ENCODE measurements around the gene MAGI3.

The MAGI3 gene

GRCh38 chr1:113389953-113390834 lies at the start of gene MAGI3:
TSS of gene MAGI3 (plus strand) at chr1:113390515. CDS start at chr1:113391034, 519 bp downstream.
- DNase-seq (ENCODE audit: low read depth in 2 of 2) = peak; percentile 80 to 81

- DNase-seq (ENCODE audit: low read depth in 2 of 2) = no peak
Observed at GRCh38 chr1:113353580-113353979, 36.7 kb upstream of the MAGI3 start.

- no peak for DNase-seq (ENCODE audit: low read depth in 2 of 2)
Observed at GRCh38 chr1:113363935-113364334, 26.4 kb upstream of the MAGI3 start.

- DNase-seq (ENCODE audit: low read depth in 2 of 2) = no peak
Observed at GRCh38 chr1:113369040-113369439, 21.3 kb upstream of the MAGI3 start.

- no peak for DNase-seq (ENCODE audit: low read depth in 2 of 2)
Observed at GRCh38 chr1:113369699-113370098, 20.6 kb upstream of the MAGI3 start.

GRCh38 chr1:113370868-113371267 lies 19.4 kb upstream of the MAGI3 start:
- no peak for DNase-seq (ENCODE audit: low read depth in 2 of 2)

GRCh38 chr1:113372546-113372945 lies 17.8 kb upstream of the MAGI3 start:
- DNase-seq (ENCODE audit: low read depth in 2 of 2) = no peak

GRCh38 chr1:113373644-113374043 lies 16.7 kb upstream of the MAGI3 start:
- no peak for DNase-seq (ENCODE audit: low read depth in 2 of 2)

- no peak for DNase-seq (ENCODE audit: low read depth in 2 of 2)
Observed at GRCh38 chr1:113375878-113376277, 14.4 kb upstream of the MAGI3 start.

GRCh38 chr1:113380075-113380474 lies 10.2 kb upstream of the MAGI3 start:
- DNase-seq (ENCODE audit: low read depth in 2 of 2) = no peak

- DNase-seq (ENCODE audit: low read depth in 2 of 2) = no peak
Observed at GRCh38 chr1:113388017-113388620, 2.2 kb upstream of the MAGI3 start.

- DNase-seq (ENCODE audit: low read depth in 2 of 2) = no peak
Observed at GRCh38 chr1:113388621-113389358, 1.5 kb upstream of the MAGI3 start.

- DNase-seq (ENCODE audit: low read depth in 2 of 2) = no peak
Observed at GRCh38 chr1:113389359-113389952, 859 bp upstream of the MAGI3 start.

GRCh38 chr1:113390871-113391648 lies 745 bp downstream of the MAGI3 start:
- DNase-seq (ENCODE audit: low read depth in 2 of 2) = peak in 1 of 2 donors; percentile 7

- DNase-seq (ENCODE audit: low read depth in 2 of 2) = no peak
Observed at GRCh38 chr1:113391649-113392271, 1.4 kb downstream of the MAGI3 start.

GRCh38 chr1:113392541-113393128 lies 2.3 kb downstream of the MAGI3 start:
- DNase-seq (ENCODE audit: low read depth in 2 of 2) = no peak

GRCh38 chr1:113394043-113394862 lies 3.9 kb downstream of the MAGI3 start:
- no peak for DNase-seq (ENCODE audit: low read depth in 2 of 2)

GRCh38 chr1:113394863-113395259 lies 4.5 kb downstream of the MAGI3 start:
- no peak for DNase-seq (ENCODE audit: low read depth in 2 of 2)

GRCh38 chr1:113396102-113396501 lies 5.8 kb downstream of the MAGI3 start:
- no peak for DNase-seq (ENCODE audit: low read depth in 2 of 2)

GRCh38 chr1:113396585-113396984 lies 6.3 kb downstream of the MAGI3 start:
- DNase-seq (ENCODE audit: low read depth in 2 of 2) = no peak
